Superior temporal gyrus (tissue), 1 donor: ENCODE data around the gene ARHGAP10.

ENCODE experiments used
- DNase-seq: peaks from one replicate; pipeline ENCODE4 v3.0.0-alpha.2; 2016; ENCODE audit errors: extremely low spot score

ARHGAP10 gene

DNA sequence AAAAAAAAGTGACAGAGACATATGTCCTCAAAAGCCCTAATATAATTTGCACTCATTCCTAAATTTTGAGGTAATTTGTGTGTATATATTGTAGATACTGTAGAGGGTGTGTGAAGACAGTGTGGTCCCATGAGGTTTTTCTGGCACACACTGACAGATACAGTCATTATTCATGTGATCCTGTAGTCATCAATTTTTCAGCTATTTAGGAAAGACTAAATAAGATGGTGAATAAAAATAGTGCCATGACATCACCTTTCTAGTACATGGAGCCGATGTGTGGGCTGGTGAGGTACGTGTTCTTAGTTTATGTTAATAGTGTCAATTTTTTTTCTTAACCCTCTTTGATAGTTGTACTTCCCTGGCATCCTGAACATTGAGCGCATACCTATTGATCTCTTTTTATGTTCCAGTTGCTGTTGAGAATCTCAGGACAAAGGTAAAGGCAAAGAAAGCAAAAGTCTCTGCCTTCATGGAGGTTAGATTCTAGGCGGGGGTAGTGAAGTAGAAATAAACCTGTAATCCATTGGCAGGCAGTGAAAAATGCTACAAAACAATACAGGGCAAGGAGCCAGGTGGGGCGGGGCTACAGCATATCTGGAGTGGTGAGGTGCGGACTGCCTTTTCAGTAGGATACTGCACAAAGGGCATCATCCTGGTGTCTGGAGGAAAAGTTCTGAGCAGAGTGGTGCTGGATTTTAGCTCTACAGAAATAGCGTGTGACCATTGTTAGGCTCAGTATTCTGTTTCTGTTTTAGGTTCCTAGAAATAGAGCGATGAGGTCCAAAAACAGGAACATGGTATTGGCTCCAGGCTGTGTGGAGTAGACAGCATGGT, 93.8 kb downstream of the ARHGAP10 start:
- DNase-seq: no peak

DNA sequence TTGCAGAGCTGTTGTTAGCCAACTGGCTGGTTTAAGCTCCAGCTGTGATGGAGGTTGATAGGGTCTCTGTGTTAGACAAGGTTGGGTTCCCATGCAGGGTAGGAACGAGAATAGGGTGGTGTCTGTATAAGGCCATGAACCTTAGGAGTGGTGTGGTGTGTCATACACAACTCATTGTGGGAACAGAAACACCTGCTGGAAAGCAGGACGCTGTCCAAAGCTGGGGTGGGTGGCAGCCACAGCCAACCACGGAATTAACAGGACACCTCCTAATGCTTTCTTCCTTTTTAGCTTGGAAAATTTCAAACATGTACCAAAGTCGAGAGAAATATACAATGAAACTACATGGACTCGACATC, 94.4 kb downstream of the ARHGAP10 start:
- no peak for DNase-seq

DNA sequence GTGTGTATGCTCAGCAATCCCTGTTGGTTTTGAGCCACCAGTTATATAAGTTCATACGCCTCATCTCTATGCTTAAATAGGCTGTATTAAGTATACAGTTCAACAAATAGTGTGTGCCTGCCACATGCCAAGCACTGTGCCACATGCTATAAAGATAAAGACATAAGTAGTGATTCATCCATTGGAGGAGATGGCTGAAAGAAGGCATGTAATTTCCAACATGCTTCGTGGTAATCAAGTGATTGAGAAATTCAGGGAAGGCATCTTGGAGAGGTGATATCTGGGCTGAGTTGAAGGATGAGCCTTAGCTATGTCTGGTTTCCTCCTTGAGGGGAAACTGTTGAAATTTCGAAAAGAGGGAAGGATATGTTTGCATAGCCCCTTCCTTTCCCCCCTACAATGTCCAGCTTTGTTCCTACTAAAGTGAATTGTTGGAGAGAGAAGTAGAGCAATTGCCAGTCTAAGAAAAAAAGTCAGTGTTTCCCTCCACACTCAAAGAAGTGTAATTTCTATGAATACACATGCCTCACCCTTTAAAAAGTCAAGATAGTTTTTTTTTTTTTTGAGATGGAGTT, 96.5 kb downstream of the ARHGAP10 start:
- no peak for DNase-seq

DNA sequence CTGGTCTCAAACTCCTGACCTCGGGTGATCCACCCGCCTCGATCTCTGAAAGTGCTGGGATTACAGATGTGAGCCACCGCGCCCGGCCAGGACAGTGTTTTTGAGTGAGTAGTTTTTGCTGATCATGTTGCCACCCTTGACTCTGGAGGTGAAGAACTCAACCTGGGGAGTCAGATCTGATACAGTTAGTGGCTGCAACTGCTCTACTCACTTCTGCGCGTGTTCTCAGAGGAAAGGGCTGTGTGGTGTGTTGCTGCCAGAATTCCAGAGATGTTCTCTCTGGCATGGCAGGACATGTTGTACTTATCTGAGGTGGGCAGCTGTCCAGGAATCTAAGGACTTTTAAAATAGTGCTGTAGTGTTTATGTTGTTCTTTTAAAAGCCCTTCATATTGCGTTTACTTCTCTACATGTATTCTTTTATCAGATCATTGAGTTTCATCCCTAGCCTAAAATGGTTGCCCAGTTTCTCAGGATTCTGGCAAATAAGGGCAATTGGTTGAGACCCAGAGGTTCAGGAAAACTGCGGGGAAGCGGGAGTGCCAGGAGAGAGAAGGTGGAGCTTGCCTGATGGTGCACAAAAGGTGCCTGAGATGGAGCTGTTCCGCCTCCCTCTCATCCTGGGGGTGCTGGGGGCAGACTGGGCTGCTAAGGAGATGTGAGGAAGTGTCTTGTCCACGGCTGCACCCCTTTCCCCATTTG, 97.7 kb downstream of the ARHGAP10 start:
- no peak for DNase-seq

DNA sequence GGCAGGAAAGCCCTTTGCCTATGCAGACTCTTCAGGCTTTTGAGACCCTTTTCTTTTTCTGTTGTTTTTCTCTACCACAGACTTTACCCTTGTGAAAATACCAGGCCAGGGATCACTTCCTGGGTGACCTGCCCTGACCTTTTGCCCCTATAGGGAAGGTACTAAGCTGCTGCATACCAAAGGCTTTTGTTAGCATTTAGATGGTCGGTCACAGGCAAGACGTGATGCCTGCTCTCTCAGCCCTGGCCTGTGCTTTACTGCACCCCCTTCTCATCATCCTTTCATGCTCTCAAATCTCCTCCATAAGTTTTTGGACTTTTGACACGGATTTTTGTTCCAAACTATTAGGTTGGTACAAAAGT, 98.2 kb downstream of the ARHGAP10 start:
- no peak for DNase-seq

DNA sequence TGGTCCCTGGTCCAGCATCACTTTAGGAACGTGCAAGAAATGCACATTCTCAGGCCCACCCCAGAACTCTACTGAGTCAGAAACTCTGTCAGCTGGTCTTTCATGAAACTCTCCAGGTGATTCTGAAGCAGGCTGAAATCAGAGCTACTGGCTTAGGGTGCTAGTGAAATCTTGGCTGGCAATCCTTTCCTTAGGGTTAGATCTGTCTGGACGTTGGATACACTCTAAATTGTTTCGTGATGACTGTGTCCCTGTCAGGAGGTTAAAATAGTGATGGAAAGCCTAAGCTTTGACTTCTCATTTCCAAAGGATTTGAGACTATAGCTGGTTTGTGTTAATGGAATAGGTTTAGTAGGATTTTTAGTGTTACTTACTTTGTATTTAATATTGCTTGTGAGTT, 99.1 kb downstream of the ARHGAP10 start:
- DNase-seq: no peak

DNA sequence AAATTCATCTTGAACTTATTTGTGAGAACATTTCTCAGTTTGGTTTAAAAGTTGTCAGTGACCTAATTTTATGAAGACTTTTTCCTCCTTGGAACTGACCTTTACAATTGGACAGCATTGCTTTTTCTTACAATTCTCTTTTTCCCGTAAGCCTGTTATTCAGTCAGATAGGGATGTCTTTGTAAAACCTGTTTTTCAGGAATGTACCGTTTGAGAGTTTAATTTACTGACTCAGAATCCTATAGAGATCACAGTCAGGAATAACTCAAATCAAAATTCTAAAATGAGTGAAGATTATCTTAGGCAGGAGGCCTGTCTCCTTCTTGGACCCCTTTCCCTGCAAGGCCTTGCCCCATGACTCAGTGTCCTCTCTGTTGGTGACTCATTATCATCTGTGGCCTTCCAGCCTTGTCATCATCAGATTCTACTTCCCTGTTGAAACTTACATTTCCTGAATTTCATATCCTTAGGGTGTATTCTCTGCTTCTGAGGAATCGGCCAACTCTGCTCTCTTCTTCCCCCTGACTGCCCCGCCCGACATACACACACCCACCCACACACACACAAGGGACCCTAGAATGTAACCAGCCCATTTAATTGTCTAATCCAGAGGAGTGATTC, 99.8 kb downstream of the ARHGAP10 start:
- no peak for DNase-seq

DNA sequence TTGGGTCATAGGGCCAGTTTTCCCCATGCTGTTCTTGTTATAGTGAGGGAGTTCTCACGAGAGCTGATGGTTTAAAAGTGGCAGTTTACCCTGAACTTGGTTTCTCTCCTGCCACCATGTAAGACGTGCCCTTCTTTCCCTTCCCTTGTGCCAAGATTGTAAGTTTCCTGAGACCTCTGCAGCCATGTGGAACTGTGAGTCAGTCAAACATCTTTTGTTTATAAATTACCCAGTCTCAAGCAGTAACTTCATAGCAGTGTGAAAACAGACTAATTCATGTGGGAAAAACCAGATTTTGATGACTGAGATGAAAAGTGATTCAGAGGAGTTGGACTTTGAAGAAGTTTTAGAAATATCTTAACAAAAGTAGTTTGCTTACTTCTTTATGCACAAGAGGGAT, 101.4 kb downstream of the ARHGAP10 start:
- no peak for DNase-seq

DNA sequence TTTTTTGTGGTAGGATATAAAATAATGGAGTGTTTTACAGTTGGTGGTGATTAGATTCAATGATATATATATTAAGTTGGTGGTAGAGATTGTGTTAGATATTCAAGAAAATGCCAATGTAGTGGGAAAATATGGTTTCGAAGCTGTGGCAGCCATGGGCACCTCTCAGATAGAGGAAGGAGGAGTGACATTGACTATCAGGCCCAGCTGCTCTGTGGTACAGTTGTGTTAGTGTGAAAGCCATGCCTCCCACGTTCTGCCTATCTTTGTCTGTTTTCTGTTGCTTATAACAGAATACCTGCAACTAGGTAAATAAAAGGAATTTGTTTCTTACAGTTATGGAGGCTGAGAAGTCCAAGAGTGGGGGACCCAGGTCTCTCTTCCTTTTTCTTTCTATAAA, 101.9 kb downstream of the ARHGAP10 start:
- DNase-seq: no peak

DNA sequence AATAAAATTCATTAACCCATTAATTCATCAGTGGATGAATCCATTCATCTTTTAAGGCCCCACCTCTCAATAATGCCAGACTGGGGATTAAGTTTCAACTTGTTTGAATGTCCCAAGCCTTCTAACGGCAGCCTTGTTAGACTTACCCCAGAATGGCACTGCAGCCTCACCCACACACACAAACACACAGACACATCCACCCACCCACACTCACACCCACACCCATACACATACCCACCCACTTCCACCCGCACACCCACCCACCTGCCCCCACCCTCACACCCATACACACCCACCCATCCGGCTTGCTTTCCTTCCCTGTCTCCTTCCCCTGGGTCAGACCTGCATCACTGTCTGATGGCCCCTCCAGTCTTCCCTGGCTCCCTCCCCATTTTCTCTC, 102.6 kb downstream of the ARHGAP10 start:
- DNase-seq: no peak

DNA sequence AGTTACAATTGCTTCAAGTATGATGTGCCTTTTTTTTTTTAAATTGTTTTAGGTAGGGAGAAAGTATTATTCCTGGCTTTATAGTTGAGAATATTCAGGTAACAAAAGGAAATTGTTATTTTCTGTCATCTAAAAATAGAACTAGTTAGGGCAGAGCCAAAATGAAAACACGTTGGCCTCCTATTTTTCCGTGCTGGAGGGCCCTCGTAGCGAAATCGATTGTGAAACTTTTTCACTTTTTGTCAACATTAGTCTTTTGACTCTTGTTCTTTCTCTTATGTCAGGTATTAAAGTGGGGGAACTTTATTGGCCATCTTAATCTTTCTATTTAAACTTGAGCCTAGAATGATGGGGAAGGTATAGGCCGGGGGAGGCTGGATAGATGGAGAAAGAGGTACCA, 104.9 kb downstream of the ARHGAP10 start:
- no peak for DNase-seq

DNA sequence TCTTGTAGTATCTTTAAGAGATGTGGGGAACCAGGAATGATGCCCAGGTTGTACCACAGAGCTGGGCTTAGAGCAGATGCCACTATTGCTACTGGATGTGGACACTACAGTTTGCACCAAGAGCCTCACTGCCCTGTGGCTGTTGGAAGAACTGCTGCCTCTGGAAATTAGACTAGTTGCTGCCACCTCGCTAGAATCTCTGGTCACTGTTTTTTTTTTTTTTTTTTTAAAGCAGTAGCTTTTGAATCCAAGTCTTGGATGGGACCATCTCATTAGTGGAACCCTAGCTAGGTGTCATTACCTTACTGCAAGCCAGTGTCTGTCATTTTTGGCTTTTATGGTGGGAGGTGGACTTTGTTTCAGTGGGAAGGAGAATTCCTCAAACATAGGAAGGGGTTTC, 105.5 kb downstream of the ARHGAP10 start:
- no peak for DNase-seq

DNA sequence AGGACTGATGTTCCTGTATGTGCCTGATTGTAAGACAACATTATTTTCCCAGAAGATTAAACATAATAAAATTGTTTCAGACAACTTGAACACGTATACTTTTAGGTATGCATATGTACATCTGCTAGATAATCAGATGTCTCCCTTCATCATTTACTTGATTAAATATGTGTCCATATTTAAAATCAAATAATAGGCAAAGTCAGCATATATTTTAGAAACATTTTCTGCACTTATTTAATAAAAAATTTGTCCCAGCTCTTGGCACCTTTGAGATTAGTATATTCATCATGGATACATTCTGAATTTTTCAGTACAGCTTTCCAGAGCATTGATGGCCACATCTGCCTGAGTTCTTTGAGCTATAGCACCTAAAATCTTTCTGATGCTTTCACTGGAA, 106.0 kb downstream of the ARHGAP10 start:
- DNase-seq: no peak

DNA sequence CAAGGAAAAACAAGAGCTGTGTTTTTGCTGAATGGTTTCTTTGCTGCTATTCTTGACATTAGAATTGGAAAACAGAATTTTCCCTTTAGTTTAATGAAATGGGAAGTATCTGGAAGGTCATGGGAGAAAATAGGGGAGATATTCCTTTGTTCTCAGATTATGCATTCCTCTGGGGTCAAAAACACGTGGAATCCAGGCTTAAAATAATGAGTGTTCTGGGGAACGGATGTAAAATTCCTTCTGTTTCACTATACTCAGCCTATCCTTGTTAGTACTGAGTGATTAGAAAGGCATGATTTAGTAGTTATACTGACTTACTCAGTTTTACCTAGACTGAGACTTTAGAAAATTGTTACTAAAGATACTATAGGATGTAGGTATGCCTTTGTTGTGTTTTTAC, 107.3 kb downstream of the ARHGAP10 start:
- no peak for DNase-seq

DNA sequence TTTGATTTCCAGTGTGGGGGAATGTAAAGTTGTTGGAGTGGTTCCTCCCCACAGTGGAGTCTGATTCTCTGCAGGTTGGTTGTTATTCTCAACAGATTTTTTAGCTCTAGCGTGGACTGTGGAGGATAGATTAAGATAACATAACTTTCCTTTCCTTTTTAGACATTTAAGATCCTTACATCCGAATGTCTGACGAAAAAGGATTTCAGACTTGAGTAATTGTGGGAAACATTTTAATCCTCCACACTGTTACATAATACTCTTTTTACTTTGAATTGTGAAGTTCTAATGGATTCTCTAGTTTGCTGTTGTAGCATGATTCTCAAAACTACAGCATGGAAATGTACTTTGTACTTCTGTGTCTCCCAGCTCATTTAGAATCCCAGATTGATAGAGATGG, 107.8 kb downstream of the ARHGAP10 start:
- DNase-seq: no peak

DNA sequence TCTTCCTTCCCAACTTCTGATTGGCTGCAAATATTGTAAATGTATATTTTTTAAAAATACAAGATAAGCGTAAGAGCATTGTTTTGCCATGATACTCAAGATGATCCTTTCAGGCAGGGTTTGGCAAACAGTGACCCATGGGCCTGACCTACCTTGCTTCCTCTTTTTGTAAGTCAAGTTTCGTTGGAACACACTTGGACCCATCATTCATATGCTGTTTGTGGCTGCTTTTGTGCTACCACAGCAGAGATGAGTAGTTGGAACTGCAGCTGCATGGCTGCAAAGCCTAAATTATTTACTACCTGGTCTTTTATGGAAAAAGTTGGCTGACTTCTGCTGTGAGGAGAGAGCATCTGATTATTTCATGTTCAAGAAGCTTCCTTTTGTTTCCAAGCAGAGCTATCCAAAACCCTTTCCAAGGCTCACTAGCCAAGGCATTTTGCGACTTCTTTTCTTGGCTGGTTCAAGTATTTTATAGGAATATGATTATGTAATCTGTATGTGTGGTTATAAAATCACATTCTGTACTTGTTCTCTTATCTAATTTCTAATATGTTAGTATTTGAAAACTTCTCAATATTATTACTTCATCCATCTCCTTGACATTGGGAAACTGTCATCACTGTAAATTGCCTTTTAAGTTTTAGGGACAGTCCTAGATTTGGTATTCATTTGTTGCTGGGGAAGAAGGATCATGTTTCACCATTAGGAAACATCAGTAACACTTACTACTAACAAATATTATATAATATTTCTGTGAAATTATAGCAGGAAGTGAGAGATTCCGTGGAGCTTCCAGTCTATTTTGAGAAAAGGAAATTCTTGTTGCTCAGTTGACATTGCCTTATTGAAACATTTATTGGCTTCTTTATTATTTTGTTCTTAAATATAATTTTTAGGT, 109.2 kb downstream of the ARHGAP10 start:
- no peak for DNase-seq

DNA sequence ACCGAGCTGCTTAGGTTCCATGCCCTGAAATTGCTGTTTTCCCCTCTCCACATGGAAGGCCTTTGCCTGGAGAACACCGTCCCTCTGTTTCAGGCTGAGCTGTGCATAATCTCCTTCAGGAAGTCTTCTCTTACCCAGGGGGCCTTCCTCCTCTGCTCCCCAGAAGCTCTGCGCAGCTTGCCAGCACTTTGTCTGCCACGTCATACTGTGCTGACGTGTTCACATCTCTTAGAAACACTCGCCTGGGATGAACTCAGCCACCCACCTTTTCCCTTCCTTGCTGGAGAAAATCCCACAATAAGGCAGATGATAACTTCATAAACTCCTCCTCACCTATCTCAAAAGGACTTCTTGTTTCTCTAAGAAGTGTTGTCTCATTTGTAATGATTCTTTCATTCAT, 110.7 kb downstream of the ARHGAP10 start:
- DNase-seq: peak; percentile 65

DNA sequence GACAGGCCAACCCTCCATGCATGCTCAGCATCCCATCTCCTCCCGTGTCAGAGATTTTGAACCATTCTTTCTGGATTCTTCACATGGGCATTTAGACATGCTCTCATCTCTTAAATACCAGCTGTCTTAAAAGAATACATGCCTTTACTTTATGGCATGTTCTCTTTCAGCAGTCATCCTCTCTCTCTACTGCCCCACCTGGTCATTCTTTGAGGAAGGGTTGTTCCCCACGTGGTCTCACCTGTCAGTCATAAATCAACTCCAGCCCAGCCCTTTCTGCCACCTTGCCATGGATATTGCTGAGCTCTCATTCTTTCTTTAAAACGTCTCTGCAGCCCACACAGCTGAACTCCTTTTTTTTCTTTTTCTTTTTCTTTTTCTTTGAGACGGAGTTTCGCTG, 111.3 kb downstream of the ARHGAP10 start:
- no peak for DNase-seq

DNA sequence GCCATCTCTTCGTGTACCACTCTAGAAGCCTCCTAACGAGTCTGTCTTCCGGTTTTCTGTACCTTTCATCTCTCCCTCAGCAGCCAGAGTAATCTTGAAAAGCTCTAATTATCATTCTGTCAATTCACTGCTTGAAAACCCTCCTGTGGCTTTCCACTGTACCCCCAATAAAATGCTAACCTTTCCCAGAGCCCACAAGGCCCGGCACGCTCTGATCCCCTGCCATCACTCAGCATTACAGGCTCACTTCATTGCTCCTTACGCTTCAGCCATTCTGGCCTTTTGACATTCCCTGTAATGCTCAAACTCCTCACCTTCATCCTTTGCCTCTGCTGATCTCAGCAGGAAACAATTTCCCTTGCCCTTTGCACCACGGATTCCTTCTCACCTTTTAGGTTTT, 112.9 kb downstream of the ARHGAP10 start:
- no peak for DNase-seq

DNA sequence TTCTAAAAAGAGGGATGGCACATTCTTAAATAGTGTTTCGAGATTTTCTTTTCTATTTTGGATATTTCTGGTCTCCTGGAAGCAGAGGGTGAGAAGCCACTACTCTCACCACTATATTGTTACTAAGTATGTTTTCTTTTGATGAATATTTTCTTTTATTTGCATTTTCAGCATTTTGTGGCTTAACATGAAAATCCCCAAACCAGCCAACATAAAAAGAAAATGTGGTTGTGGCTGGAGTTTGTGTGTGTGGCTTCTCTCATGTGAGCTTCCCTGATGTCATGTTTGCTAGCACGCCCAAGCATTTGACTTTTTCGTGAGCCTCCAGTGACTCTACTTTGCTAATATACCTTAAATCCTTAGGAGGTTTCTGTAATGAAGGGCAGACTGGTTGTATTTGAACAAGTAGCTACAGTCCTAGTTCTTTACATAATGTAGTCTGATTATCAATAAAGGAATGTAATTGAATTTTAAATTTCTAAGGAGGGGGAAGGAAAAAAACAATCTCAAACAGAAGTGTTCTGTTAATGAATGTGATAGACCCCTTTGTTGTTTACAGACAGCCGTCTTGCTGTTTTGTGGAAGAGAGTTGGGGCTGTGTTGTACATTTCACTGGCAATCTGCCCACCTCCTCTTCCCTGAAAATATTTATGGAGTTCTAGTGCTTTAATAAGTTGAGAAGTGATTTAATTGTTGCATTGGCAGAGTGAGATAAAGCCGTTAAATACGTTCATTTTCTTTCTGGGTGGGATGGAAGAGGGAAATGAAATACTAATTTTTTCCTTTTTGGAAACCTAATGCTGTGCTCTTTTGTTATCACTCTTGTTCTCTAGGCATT, 114.6 kb downstream of the ARHGAP10 start:
- DNase-seq: no peak
